Measurements from ENCODE around the gene CD79A.

DNA sequence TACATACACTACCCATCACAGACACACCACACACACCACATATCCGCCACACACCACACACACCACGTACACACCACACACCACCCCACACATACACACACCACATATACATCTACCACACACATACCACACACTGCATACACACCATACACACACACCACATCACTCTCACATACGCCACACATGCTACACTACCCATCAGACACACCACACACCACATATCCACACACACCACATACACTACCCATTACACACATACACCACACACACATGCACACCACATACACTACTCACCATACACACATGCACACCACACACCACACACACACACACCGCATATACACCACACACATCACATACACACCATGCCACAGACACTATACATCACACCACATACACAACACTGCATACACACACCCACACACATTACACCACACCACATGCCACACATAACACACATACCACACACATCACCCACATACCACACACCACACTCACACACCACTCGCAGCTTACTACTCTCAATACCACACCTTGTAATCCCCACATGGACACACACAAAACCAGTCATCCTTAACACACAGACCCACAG, 41.7 kb downstream of the CD79A start:
- no peak for TF ChIP-seq POLR2A (IDR thresholded peaks at IDR 0.05; ENCODE audit: low read depth, low read length)
- no peak for TF ChIP-seq POLR2AphosphoS5 (IDR thresholded peaks at IDR 0.05; ENCODE audit: low read depth, low read length)
- TF ChIP-seq TAF1 (IDR thresholded peaks at IDR 0.05; ENCODE audit: borderline replicate concordance, low read depth, low read length), result no peak

All from GM12892 (cell line).